ENCODE data around the gene TFAP2D. TPM values are rescaled to one million over a fixed set of nuclear protein-coding genes. Genes with fewer than 3 reads are reported as not detected.

Gene TFAP2D
- total RNA-seq, result 0.23 TPM in 1 of 2 replicates, not detected in the other
- polyA plus RNA-seq, result not detected in 2 replicates

- no peaks in the 10 kb centered on the region for H3K36me3 ChIP-seq (replicated peaks; ENCODE audit: insufficient read depth, low read depth)
- H3K4me2 ChIP-seq, result no peak within 1 kb of the TSS
- TF ChIP-seq EZH2 (IDR thresholded peaks at IDR 0.05; ENCODE audit: borderline replicate concordance), result no peak
- TF ChIP-seq EZH2phosphoT487 (IDR thresholded peaks at IDR 0.05; ENCODE audit: low read depth, severe bottlenecking, unreplicated experiment), result no peak
- TF ChIP-seq CTCF (IDR thresholded peaks at IDR 0.05; ENCODE audit: poor library complexity), result no peak
- no peak within 1 kb of the TSS for H3K27ac ChIP-seq
- no peaks in the 10 kb centered on the region for H3K9me2 ChIP-seq (replicated peaks; ENCODE audit: insufficient read depth)
- no peak within 1 kb of the TSS for H2AFZ ChIP-seq
- DNase-seq (ENCODE audit: low spot score), result no peak
- peaks cover 100% of the 10 kb centered on the region for H3K27me3 ChIP-seq
- 16% methylated on average over 4 of the region's 4 CpGs for WGBS (ENCODE audit: low lambda C conversion rate, missing lambda C conversion rate)
- H3K4me1 ChIP-seq (ENCODE audit: insufficient read depth), result no peaks in the 10 kb centered on the region
- no peaks in the 10 kb centered on the region for H4K20me1 ChIP-seq (ENCODE audit: insufficient read depth, poor library complexity, severe bottlenecking)
- no peaks in the 10 kb centered on the region for H3K9me3 ChIP-seq (ENCODE audit: low read depth)
- H3K4me3 ChIP-seq, result no peak within 1 kb of the TSS
- H3K79me2 ChIP-seq, result no peaks in the 10 kb centered on the region
Observed at GRCh38 chr6:50713226-50713625, at the start of gene TFAP2D. TSS of gene TFAP2D (plus strand) at chr6:50713526. CDS start at chr6:50714056, 530 bp downstream.

GRCh38 chr6:50663806-50664205, 49.5 kb upstream of the TFAP2D start:
- no peaks in the 10 kb centered on the region for H3K9me2 ChIP-seq (replicated peaks; ENCODE audit: insufficient read depth)
- WGBS (ENCODE audit: low lambda C conversion rate, missing lambda C conversion rate), result 94% methylated on average over 1 of the region's 1 CpG

GRCh38 chr6:50666089-50666488, 47.2 kb upstream of the TFAP2D start:
- Histone ChIP-seq H2AFZ (no peak overlapping the region), H3K4me3 (no peak overlapping the region), H3K27ac (no peak overlapping the region), H3K9me2 (replicated peaks; ENCODE audit: insufficient read depth) (no peaks in the 10 kb centered on the region), H4K20me1 (ENCODE audit: insufficient read depth, poor library complexity, severe bottlenecking) (no peaks in the 10 kb centered on the region), H3K4me2 (no peak overlapping the region), H3K4me1 (ENCODE audit: insufficient read depth) (no peaks in the 10 kb centered on the region), H3K79me2 (no peaks in the 10 kb centered on the region), H3K27me3 (no peaks in the 10 kb centered on the region), H3K36me3 (replicated peaks; ENCODE audit: insufficient read depth, low read depth) (no peaks in the 10 kb centered on the region), H3K9me3 (ENCODE audit: low read depth) (no peaks in the 10 kb centered on the region)
- TF ChIP-seq CTCF (IDR thresholded peaks at IDR 0.05; ENCODE audit: poor library complexity) (no peak), EZH2phosphoT487 (IDR thresholded peaks at IDR 0.05; ENCODE audit: low read depth, severe bottlenecking, unreplicated experiment) (no peak), EZH2 (IDR thresholded peaks at IDR 0.05; ENCODE audit: borderline replicate concordance) (no peak)
- WGBS (ENCODE audit: low lambda C conversion rate, missing lambda C conversion rate), result 92% methylated on average over 3 of the region's 3 CpGs
- DNase-seq (ENCODE audit: low spot score), result no peak

More at GRCh38 chr6:50663806-50664205, 49.5 kb upstream of the TFAP2D start:
- Histone ChIP-seq H3K4me1 (ENCODE audit: insufficient read depth) (no peaks in the 10 kb centered on the region), H3K27me3 (no peaks in the 10 kb centered on the region), H2AFZ (no peak overlapping the region), H3K36me3 (replicated peaks; ENCODE audit: insufficient read depth, low read depth) (no peaks in the 10 kb centered on the region), H3K4me3 (no peak overlapping the region), H3K27ac (no peak overlapping the region), H3K79me2 (no peaks in the 10 kb centered on the region), H3K9me3 (ENCODE audit: low read depth) (no peaks in the 10 kb centered on the region), H4K20me1 (ENCODE audit: insufficient read depth, poor library complexity, severe bottlenecking) (no peaks in the 10 kb centered on the region), H3K4me2 (no peak overlapping the region)
- DNase-seq (ENCODE audit: low spot score), result no peak
- TF ChIP-seq EZH2 (IDR thresholded peaks at IDR 0.05; ENCODE audit: borderline replicate concordance) (no peak), EZH2phosphoT487 (IDR thresholded peaks at IDR 0.05; ENCODE audit: low read depth, severe bottlenecking, unreplicated experiment) (no peak), CTCF (IDR thresholded peaks at IDR 0.05; ENCODE audit: poor library complexity) (no peak)

Data from hepatocyte (in vitro differentiated cells).